GM10266 (cell line): Measurements from ENCODE around the gene GPC5.

ENCODE experiments used
- DNase-seq: peaks from one replicate; pipeline ENCODE4 v3.0.0; 2012; ENCODE audit errors: extremely low spot score
- TF ChIP-seq, protein P1 (sequence below): IDR thresholded peaks from 2 replicates; pipeline ENCODE4 v1.5.1; 2012; ENCODE audit warnings: mild to moderate bottlenecking, low read depth; ENCODE audit not compliant: control insufficient read depth, insufficient read depth; ENCODE audit errors: missing control alignments

The GPC5 gene

DNA sequence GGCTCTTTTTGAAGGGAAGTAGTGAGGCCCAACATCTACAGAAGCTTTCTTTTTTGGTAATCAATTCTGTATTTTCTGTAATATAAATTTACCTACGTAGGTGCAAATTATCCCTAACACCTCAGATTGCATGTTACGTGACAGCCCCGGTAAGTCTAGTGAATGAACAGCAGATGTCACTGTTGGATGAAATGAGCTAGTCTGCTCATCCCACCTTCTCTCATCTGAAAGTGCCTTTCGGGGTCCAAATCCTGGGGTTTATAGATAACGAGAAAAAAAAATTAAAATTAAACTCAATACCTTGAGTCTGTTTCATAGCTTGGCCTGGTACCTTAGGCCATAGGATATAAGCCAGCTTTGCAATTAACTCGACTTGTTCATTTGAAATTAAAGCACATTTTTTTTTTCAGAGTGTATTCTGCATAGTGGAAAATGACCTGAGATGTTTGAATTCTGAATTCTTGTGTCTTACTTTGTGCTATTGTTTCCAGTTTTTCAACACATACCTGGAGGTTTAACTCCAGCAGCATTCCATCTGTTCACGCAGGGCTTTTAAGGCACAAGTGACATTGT is 548.2 kb downstream of the GPC5 start:
- TF ChIP-seq, protein P1, sequence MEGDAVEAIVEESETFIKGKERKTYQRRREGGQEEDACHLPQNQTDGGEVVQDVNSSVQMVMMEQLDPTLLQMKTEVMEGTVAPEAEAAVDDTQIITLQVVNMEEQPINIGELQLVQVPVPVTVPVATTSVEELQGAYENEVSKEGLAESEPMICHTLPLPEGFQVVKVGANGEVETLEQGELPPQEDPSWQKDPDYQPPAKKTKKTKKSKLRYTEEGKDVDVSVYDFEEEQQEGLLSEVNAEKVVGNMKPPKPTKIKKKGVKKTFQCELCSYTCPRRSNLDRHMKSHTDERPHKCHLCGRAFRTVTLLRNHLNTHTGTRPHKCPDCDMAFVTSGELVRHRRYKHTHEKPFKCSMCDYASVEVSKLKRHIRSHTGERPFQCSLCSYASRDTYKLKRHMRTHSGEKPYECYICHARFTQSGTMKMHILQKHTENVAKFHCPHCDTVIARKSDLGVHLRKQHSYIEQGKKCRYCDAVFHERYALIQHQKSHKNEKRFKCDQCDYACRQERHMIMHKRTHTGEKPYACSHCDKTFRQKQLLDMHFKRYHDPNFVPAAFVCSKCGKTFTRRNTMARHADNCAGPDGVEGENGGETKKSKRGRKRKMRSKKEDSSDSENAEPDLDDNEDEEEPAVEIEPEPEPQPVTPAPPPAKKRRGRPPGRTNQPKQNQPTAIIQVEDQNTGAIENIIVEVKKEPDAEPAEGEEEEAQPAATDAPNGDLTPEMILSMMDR = peak; percentile 23
- DNase-seq = no peak

DNA sequence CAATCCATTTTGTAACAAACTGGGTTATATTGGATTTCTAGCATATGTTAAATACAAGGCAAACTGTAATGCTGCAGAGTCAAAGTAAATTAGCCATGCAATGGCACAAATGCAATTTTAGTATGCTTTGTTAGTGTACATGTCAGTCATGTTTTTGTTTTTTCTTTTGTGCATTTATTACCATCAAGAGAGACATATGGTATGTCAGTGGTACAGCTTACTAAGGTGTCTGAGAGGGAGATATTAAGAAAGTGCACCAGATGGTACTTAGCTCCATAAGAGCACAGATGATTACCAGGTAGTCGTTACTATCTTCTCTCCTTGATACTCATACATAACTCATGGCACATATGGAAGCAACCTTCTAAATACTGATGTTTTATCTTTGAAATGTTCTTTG is 550.3 kb downstream of the GPC5 start:
- DNase-seq = no peak
- TF ChIP-seq, protein P1 = no peak

DNA sequence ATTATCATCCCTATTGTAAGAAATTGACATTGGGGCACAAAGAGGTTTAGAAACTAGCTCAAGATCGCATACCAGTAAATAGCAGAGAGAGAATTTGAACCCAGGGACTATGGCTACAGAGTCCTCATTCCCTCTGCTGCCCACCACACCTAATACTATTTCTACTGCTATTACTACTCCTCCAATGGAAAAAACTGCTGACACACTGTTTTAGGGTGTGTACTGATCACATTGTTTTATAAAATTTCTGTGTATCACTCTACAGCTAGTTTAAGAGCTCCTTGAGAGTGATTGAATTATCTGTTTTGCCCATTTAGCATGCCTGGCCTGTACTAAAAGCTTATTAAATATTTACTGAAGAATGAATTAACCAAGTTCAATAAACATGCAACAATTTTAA is 552.4 kb downstream of the GPC5 start:
- TF ChIP-seq, protein P1 = no peak
- DNase-seq = no peak

DNA sequence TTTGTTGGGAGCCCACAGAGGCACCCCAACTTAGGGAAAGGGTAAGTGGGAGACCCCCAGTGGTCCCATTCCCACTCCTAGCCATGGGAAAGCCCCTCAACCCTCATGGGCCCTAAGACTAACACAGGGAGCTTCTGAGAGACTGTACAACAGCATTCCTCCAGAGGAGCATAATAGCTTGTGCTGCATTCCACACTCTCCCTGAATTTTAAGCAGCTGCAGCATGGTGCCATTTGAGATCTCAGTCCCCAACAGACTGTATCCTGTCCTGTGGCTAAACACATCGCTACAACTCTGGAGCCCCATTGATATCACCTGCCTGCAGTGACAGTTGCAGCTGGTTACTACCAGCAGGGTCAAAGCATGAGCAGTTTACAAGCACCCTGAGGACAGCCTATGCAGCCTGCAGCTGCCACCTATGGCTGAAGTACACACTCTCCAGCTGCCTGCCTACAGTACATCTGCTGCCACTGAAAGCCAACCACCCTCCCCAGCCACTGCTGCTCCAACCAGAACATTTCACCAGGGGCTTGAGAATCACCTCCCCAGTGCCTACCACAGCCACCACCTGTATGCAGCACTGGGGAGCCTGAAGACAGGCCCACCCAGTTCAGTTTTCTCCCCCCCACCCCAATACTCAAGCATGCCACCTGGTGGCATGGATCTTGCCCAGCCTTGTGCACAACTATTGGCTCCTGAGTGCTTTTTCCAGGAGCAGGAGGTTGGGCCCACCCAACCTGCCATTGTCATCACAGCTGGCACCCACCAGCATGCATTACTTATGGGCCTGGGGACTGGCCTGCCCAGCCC is 557.3 kb downstream of the GPC5 start:
- TF ChIP-seq, protein P1 = no peak
- no peak for DNase-seq

DNA sequence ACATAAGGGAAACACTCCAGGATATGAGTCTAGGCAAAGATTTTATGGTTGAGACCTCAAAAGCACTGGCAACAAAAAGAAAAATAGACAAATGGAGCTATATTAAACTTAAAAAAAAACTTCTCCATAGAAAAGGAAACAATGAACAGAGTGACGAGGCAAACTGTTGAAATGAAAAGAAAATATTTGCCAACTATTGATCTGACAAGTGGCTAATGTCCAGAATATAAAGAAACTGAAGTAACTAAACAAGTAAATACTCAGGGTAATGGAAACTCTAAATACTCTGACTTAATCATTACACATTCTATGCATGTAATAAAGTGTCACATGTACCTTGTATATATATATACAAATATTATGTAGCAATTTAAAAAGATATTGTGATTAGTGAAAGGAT is 562.5 kb downstream of the GPC5 start:
- TF ChIP-seq, protein P1 = no peak
- DNase-seq = no peak

DNA sequence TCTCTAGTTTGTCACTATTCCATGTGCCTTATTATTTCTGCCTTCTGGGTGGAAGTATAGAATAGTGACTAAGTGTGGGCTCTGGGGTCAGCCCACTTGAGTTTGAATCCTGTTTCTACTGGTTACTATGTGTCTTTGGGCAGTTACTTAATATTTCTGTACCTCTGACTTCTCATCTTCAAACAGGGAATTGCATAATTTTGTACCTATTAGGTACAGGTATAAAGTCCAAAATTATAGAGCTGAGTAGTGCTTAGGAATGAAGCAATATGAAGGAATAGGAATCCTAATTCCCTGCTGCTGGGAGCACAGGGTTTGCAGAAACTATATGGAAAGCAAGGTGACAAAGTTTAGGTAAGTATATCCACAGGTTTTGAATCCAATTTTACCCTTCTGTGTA is 564.5 kb downstream of the GPC5 start:
- DNase-seq = no peak
- TF ChIP-seq, protein P1 = no peak

DNA sequence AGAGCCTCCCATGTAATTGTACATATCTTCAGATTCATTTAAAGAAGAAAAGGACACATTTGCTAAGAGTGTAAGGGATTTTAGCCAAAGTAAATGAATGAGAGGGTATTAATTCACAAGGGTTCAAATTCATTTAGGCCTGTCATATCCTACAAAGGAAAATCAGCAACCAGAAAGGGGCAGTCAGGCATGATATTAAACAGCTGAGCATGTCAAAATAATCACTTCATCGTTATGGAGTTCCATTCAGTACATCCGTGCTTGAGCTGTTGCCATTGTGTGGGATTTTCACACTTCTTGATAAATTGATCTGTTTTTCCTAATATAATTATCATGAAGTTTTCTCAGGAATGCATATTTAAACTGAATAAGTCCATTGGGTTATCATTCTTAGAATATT is 567.1 kb downstream of the GPC5 start:
- no peak for DNase-seq
- TF ChIP-seq, protein P1 = no peak
